Measurements from ENCODE around the gene THRB.

DNA sequence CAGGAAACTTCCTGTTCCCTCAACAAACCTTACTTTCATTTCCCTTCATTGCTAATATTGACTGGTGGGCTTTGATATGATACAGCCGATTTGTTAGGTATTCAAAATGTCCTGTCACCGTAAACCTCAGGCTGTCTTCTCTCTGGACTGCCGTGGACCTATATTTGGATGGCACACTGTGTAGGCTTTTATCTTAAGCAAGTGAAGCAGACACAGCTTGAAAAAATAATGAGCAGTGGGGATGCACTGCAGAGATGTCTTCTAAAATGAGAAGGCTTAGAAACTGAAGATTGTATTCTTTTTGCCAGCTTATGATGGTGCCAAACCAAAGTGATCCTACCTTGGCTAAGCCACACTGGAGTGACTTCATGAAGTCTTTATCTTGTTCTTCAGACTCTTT lies 283.3 kb downstream of the THRB start:
- TF ChIP-seq, protein P1, sequence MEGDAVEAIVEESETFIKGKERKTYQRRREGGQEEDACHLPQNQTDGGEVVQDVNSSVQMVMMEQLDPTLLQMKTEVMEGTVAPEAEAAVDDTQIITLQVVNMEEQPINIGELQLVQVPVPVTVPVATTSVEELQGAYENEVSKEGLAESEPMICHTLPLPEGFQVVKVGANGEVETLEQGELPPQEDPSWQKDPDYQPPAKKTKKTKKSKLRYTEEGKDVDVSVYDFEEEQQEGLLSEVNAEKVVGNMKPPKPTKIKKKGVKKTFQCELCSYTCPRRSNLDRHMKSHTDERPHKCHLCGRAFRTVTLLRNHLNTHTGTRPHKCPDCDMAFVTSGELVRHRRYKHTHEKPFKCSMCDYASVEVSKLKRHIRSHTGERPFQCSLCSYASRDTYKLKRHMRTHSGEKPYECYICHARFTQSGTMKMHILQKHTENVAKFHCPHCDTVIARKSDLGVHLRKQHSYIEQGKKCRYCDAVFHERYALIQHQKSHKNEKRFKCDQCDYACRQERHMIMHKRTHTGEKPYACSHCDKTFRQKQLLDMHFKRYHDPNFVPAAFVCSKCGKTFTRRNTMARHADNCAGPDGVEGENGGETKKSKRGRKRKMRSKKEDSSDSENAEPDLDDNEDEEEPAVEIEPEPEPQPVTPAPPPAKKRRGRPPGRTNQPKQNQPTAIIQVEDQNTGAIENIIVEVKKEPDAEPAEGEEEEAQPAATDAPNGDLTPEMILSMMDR (IDR thresholded peaks at IDR 0.05) = no peak
- TF ChIP-seq POLR2A (IDR thresholded peaks at IDR 0.05) = no peak
